ENCODE measurements around the gene RLN3.

Gene RLN3

GRCh38 chr19:14000691-14001375, 27.1 kb upstream of the RLN3 start:
- TF ChIP-seq CTCF (IDR thresholded peaks at IDR 0.05; ENCODE audit: extremely low read depth, missing control alignments) = no peak

GRCh38 chr19:14002571-14003250, 25.2 kb upstream of the RLN3 start:
- no peak for TF ChIP-seq CTCF (IDR thresholded peaks at IDR 0.05; ENCODE audit: extremely low read depth, missing control alignments)
- peak; percentile 35 for DNase-seq (ENCODE audit: low spot score)

More at GRCh38 chr19:14000691-14001375, 27.1 kb upstream of the RLN3 start:
- DNase-seq (ENCODE audit: low spot score) = peak; percentile 2

GRCh38 chr19:14003251-14004055, 24.5 kb upstream of the RLN3 start:
- no peak for TF ChIP-seq CTCF (IDR thresholded peaks at IDR 0.05; ENCODE audit: extremely low read depth, missing control alignments)
- peak; percentile 30 for DNase-seq (ENCODE audit: low spot score)

DNA sequence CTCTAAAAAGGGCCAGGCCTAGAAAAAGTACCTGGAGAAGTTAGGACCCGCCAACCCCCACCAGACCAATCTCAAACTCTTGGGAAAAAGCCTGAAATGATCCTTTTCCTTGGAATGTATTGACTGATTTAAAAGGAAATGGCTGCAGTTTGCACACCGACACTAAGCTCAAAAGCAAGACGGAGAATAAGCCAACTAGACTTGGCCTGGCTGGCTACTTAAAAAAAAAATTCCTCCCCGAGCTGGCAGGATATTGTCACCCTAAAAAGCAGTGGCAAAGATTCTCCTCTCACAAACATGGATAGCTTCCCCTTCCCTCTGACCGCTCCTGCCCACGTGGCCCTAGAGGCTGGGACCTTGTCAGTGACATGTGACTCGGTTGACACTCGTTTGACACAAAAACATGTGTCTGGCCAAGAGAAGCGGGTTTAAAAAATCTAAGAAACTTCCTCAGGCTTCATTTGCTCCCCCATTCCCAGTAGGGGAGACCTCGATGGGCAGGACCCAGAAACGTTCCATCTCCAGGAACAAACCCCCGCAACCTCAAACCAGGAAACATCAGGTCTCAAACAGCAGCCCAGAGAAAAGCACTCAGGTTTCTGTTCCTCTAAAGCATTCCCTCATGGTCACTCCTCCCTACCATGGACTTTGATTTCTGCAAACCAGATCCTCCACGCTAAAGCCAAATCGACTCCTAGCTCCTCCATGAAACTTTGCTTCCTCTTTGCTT, 23.2 kb upstream of the RLN3 start:
- TF ChIP-seq CTCF (IDR thresholded peaks at IDR 0.05; ENCODE audit: extremely low read depth, missing control alignments) = no peak
- DNase-seq (ENCODE audit: low spot score) = peak; percentile 24

DNA sequence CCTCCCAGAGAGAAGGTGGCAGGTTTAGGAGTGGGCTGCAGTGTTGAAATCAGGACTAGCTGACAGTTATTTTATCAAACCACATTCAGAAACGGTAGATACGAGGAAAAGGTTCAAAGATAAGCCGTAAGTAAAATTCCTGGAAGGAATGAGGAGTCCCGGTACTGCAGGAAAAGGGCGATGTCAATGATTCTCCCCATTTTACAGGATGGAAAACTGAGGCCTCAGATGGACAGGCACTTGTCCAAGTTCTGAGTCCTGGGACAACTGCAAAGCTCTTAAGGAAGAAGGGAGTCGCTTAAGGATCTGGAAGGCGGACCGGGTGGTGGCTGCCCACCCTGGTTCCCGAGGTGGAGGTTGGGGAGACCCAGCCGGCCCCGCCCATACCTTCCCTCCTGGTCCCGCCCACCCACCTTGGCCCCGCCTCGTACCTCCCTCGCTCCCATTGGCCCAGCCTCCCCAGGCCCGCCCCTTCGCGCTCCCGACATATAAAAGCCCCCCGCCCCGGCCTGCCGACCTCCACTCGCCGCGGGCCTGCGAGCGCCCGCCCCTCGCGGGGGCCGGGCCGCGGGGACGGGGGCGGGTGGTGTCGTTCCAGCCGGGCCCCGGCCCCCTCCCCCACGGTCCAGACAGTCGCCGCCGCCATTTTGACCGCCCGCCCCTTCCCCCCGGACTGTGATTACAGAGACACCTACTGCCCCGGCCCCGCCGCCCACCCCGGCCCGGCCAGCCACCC, 22.4 kb upstream of the RLN3 start:
- no peak for TF ChIP-seq CTCF (IDR thresholded peaks at IDR 0.05; ENCODE audit: extremely low read depth, missing control alignments)
- DNase-seq (ENCODE audit: low spot score) = peak; percentile 89

DNA sequence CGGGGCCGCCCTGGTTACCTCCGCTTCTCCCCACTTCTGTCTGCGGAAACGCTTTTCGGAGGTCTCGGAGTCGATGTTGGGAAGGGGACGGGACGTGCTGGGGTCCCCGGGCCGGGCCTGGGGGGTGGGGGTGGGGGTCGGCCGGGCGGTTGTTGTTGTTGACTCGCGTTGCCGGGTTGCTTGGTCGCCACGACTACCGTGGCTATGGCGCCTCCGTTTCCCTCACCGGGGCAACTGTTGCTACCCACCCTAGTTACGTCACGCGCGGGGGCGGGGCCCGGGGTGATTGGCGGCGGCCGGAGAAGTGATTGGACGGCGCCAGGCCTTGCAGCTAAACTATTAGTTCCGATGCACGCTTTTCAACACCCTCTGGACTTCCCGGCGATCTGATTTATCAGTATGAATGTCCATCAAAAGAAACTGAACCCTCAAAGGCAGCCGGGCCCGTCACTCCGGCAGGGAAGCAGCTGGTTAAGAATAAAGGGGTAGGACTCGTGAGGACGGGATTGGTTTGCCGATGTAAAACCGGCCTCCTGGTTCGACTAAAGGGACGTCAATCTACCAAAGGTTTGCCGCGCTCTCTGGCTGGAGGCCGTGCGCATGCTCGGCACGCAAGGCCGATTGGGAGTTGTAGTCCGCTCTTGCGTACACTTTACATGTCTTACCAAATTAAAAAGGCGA, 21.7 kb upstream of the RLN3 start, which contains the start of gene RFX1:
Gene RFX1 (minus strand): TSS at position 236 of the 681 bp plus-strand sequence. CDS start 12,477 bp downstream, outside the sequence.
- peak; percentile 93 for DNase-seq (ENCODE audit: low spot score)
- TF ChIP-seq CTCF (IDR thresholded peaks at IDR 0.05; ENCODE audit: extremely low read depth, missing control alignments) = no peak

Data from GM20000 (cell line).